Lower leg skin (tissue), 3 donors: ENCODE data around the gene CCDC127.

Experiments
- POLR2A ChIP-seq, 2 donors: fragments of 450-650 bp; IDR thresholded peaks; one replicate each; pipeline ENCODE4 v1.6.1; 2016 to 2017; ENCODE audit warnings: antibody characterized with exemption in 2 of 2, mild to moderate bottlenecking in 1 of 2, moderate library complexity in 1 of 2
- TF ChIP-seq, protein P1 (sequence below), 3 donors: fragments of 450-650 bp; IDR thresholded peaks; one replicate each; pipeline ENCODE4 v1.5.1; 2016; ENCODE audit warnings: antibody characterized with exemption in 3 of 3, mild to moderate bottlenecking in 3 of 3, moderate library complexity in 2 of 3

GRCh38 chr5:201672-202071 is 16.3 kb downstream of the CCDC127 start:
- TF ChIP-seq, protein P1, sequence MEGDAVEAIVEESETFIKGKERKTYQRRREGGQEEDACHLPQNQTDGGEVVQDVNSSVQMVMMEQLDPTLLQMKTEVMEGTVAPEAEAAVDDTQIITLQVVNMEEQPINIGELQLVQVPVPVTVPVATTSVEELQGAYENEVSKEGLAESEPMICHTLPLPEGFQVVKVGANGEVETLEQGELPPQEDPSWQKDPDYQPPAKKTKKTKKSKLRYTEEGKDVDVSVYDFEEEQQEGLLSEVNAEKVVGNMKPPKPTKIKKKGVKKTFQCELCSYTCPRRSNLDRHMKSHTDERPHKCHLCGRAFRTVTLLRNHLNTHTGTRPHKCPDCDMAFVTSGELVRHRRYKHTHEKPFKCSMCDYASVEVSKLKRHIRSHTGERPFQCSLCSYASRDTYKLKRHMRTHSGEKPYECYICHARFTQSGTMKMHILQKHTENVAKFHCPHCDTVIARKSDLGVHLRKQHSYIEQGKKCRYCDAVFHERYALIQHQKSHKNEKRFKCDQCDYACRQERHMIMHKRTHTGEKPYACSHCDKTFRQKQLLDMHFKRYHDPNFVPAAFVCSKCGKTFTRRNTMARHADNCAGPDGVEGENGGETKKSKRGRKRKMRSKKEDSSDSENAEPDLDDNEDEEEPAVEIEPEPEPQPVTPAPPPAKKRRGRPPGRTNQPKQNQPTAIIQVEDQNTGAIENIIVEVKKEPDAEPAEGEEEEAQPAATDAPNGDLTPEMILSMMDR (IDR thresholded peaks at IDR 0.05): no peak
- no peak for TF ChIP-seq POLR2A (IDR thresholded peaks at IDR 0.05)
